Glutamatergic neuron (in vitro differentiated cells): Measurements from ENCODE around the gene TNFRSF8. TPM values are rescaled to one million over a fixed set of nuclear protein-coding genes. Genes with fewer than 3 reads are reported as not detected.

ENCODE experiments used
- DNase-seq: peaks from one replicate; pipeline ENCODE4 v3.0.0; 2022
- H3K27ac Mint-ChIP-seq: one replicate; pipeline ENCODE4 v1.8.0; 2020; ENCODE audit warnings: mild to moderate bottlenecking, mixed read lengths, inconsistent platforms; ENCODE audit not compliant: unreplicated experiment
- H3K27me3 Mint-ChIP-seq: one replicate; pipeline ENCODE4 v1.8.0; 2020; ENCODE audit warnings: mild to moderate bottlenecking, moderate library complexity, mixed read lengths, inconsistent platforms; ENCODE audit not compliant: unreplicated experiment
- H3K36me3 Mint-ChIP-seq: one replicate; pipeline ENCODE4 v1.8.0; 2020; ENCODE audit warnings: mild to moderate bottlenecking, mixed read lengths, inconsistent platforms; ENCODE audit not compliant: unreplicated experiment
- H3K4me1 Mint-ChIP-seq: one replicate; pipeline ENCODE4 v1.8.0; 2020; ENCODE audit warnings: mild to moderate bottlenecking, low read depth, mixed read lengths, inconsistent platforms; ENCODE audit not compliant: unreplicated experiment
- H3K4me3 Mint-ChIP-seq: one replicate; pipeline ENCODE4 v1.8.0; 2020; ENCODE audit warnings: mild to moderate bottlenecking, mixed read lengths, inconsistent platforms; ENCODE audit not compliant: unreplicated experiment
- H3K9me3 Mint-ChIP-seq: one replicate; pipeline ENCODE4 v1.8.0; 2020; ENCODE audit warnings: mild to moderate bottlenecking, moderate library complexity, mixed read lengths, inconsistent platforms; ENCODE audit not compliant: unreplicated experiment
- CTCF ChIP-seq: fragments of 200-600 bp; sonication (generic); IDR thresholded peaks from one replicate; pipeline ENCODE4 v1.5.0; 2021; ENCODE audit not compliant: partially characterized antibody, unreplicated experiment
- total RNA-seq: library from RNA; stranded (reverse); fragmentation: NEBNext Ultra II Directional; extraction: Animal tissue kit (Norgen Biotek cat#: 25700); gene quantifications from one replicate; pipeline ENCODE4 v1.2.1, GENCODE V29; 2021; ENCODE audit not compliant: unreplicated experiment

The TNFRSF8 gene
- total RNA-seq, 1 donor from 2014 or later = not detected

- no peak for DNase-seq
- H3K4me3 Mint-ChIP-seq = no peak overlapping the region
- no peaks in the 10 kb centered on the region for H3K9me3 Mint-ChIP-seq
- H3K4me1 Mint-ChIP-seq = peaks cover 2% of the 10 kb centered on the region
- no peaks in the 10 kb centered on the region for H3K27me3 Mint-ChIP-seq
- no peak for TF ChIP-seq CTCF
- H3K36me3 Mint-ChIP-seq = no peaks in the 10 kb centered on the region
- no peak overlapping the region for H3K27ac Mint-ChIP-seq
These were observed 16.4 kb upstream of the TNFRSF8 start for GRCh38 chr1:12046749-12047119.

DNA sequence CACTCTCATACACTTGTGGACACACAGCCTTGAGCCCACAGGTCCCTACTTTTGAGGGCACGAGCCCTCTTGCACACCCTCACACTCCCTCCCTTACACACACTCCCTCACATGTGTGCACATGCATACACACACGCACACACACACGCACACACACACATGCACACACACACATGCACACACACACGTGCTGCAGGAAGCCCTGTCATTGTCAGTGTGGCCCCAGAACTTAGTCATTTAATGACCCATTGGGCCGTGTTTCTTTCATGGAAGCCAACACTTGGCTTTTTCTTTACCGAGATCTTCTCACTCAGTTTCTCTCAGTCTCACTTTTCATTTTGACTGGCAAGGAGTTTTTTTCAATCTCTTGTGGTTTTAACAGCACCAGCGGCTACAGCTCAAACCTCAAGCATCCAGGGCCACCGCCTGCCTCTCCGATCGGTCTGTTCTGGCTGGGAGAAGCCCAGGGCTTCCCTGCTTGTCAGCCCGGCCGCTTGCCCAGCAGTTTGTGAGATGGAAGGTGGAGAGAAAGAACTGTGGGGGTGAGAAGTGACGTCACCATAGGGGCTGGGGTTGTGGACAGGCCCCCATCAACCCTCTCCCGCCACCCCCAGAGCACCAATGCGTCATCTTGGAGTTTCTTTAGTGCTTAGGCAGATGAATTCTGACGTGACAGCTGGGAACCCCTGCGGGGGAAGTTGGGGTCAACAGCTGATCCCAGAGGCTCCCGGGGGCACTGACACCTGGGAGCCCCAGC, 15.8 kb upstream of the TNFRSF8 start:
- Mint-ChIP-seq H3K36me3 (no peaks in the 10 kb centered on the region), H3K4me3 (no peak overlapping the region), H3K9me3 (no peaks in the 10 kb centered on the region), H3K27ac (no peak overlapping the region), H3K4me1 (peaks cover 6% of the 10 kb centered on the region), H3K27me3 (no peaks in the 10 kb centered on the region)
- TF ChIP-seq CTCF = no peak
- no peak for DNase-seq

GRCh38 chr1:12048372-12048771, 14.7 kb upstream of the TNFRSF8 start:
- no peaks in the 10 kb centered on the region for H3K36me3 Mint-ChIP-seq
- TF ChIP-seq CTCF = no peak
- peaks cover 12% of the 10 kb centered on the region for H3K4me1 Mint-ChIP-seq
- no peaks in the 10 kb centered on the region for H3K27me3 Mint-ChIP-seq
- no peak overlapping the region for H3K4me3 Mint-ChIP-seq
- no peak for DNase-seq
- no peaks in the 10 kb centered on the region for H3K9me3 Mint-ChIP-seq
- H3K27ac Mint-ChIP-seq = no peak overlapping the region

- Mint-ChIP-seq H3K27me3 (peaks cover 8% of the 10 kb centered on the region), H3K4me1 (peaks cover 21% of the 10 kb centered on the region), H3K36me3 (no peaks in the 10 kb centered on the region), H3K4me3 (no peak overlapping the region), H3K27ac (no peak overlapping the region), H3K9me3 (peaks cover 7% of the 10 kb centered on the region)
- TF ChIP-seq CTCF = no peak
- DNase-seq = no peak
These were observed 13.5 kb upstream of the TNFRSF8 start for GRCh38 chr1:12049616-12050015.

- Mint-ChIP-seq H3K36me3 (no peaks in the 10 kb centered on the region), H3K27me3 (peaks cover 8% of the 10 kb centered on the region), H3K27ac (no peak overlapping the region), H3K9me3 (peaks cover 8% of the 10 kb centered on the region), H3K4me1 (peaks cover 26% of the 10 kb centered on the region), H3K4me3 (peak overlapping the region; percentile 25)
- TF ChIP-seq CTCF = no peak
- DNase-seq = no peak
These were observed 11.7 kb upstream of the TNFRSF8 start for GRCh38 chr1:12051361-12051760.
